Spleen (tissue), 11 donors: ENCODE measurements around the gene HDAC5. TPM values are rescaled to one million over a fixed set of nuclear protein-coding genes. Genes with fewer than 3 reads are reported as not detected.

Experiments
- DNase-seq: peaks from one replicate; pipeline ENCODE4 v3.0.0-alpha.2; 2020
- H3K27ac ChIP-seq, 8 donors: fragments of 200-600 bp; sonication (generic) in 7 of 8; 1 replicate in 4 of 8; 2 replicates in 4 of 8; pipeline versions ENCODE4 v1.5.0 to v1.8.0; 2016 to 2021; ENCODE audit warnings: inconsistent platforms in 4 of 8, mild to moderate bottlenecking in 4 of 8, moderate library complexity in 1 of 8
- H3K27me3 ChIP-seq, 7 donors: fragments of 200-600 bp; sonication (generic) in 6 of 7; replicated peaks in 1 of 7; 1 replicate in 4 of 7; 2 replicates in 3 of 7; pipeline versions ENCODE4 v1.5.0 to v1.8.0; 2016 to 2021; ENCODE audit warnings: inconsistent platforms in 3 of 7, mild to moderate bottlenecking in 1 of 7
- H3K36me3 ChIP-seq, 6 donors: fragments of 200-600 bp; sonication (generic) in 5 of 6; 1 replicate in 4 of 6; 2 replicates in 2 of 6; pipeline versions ENCODE4 v1.5.0 to v1.8.0; 2016 to 2021; ENCODE audit warnings: inconsistent platforms in 2 of 6
- H3K4me1 ChIP-seq, 6 donors: fragments of 200-600 bp; sonication (generic) in 5 of 6; 1 replicate in 3 of 6; 2 replicates in 3 of 6; pipeline versions ENCODE4 v1.5.0 to v1.8.0; 2016 to 2021; ENCODE audit warnings: inconsistent platforms in 3 of 6
- H3K4me3 ChIP-seq, 8 donors: fragments of 200-600 bp; sonication (generic) in 7 of 8; 1 replicate in 4 of 8; 2 replicates in 4 of 8; pipeline versions ENCODE4 v1.5.0 to v1.8.0; 2016 to 2021; ENCODE audit warnings: inconsistent platforms in 4 of 8, mild to moderate bottlenecking in 4 of 8, moderate library complexity in 2 of 8
- H3K9me3 ChIP-seq, 8 donors: fragments of 200-600 bp; sonication (generic) in 7 of 8; 1 replicate in 4 of 8; 2 replicates in 4 of 8; pipeline versions ENCODE4 v1.5.0 to v1.8.0; 2016 to 2021; ENCODE audit warnings: inconsistent platforms in 4 of 8
- POLR2A ChIP-seq, 3 donors: fragments of 450-650 bp; IDR thresholded peaks; one replicate each; pipeline ENCODE4 v1.5.1; 2017; ENCODE audit warnings: antibody characterized with exemption in 3 of 3, mild to moderate bottlenecking in 1 of 3
- POLR2AphosphoS5 ChIP-seq, 3 donors: sonication (generic); formaldehyde crosslinking; IDR thresholded peaks; one replicate each; pipeline ENCODE4 v1.5.1; 2017; ENCODE audit warnings: antibody characterized with exemption in 3 of 3
- WGBS, 5 donors: extraction: QIAGEN DNeasy Blood & Tissue Kit in 3 of 5; methylation state at CpG; one replicate each; pipeline versions ENCODE4 v1.1.5 to v1.1.7; 2013 to 2018; 5-methylcytosine and 5-hydroxymethylcytosine counted together
- intact Hi-C: fragments of 100-400 bp; cut with DNase I; formaldehyde crosslinking; loops from one replicate; pipeline ENCODE4 v1.15.0; 2023; ENCODE audit warnings: low total_unique reads
- polyA plus RNA-seq, 3 donors: library from polyadenylated mRNA; stranded (reverse); fragments of 200-250 nt; gene quantifications; one replicate each; pipeline ENCODE4 v1.2.1, GENCODE V29; 2013
- total RNA-seq, 7 donors: library from RNA; depleted of rRNA in 3 of 7; stranded (reverse); fragments of >200 nt in 3 of 7; fragmentation: NEBNext Ultra II Directional in 4 of 7; extraction: Animal tissue kit (Norgen Biotek cat#: 25700) in 4 of 7; gene quantifications; one replicate each; pipeline versions ENCODE4 v1.1.0 to v1.2.1, GENCODE V29; 2016 to 2021
- TF ChIP-seq, protein P1 (sequence below), 11 experiments: fragments of 200-600 bp in 7 of 11; fragments of 450-650 bp in 4 of 11; sonication (generic) in 4 of 11; IDR thresholded peaks in 8 of 11; conservative IDR thresholded peaks in 3 of 11; 1 replicate in 7 of 11; 2 replicates in 4 of 11; pipeline versions ENCODE4 v1.4.0 to v1.8.0; 2016 to 2021; ENCODE audit warnings: antibody characterized with exemption in 11 of 11, inconsistent platforms in 4 of 11, mild to moderate bottlenecking in 1 of 11
- donor health status: healthy with polysubstance abuse.
- donor health status: DM: no; HTN: no; CAD: no; lungs with moderate emphysema.
- donor health status: DM: no; HTN: no; CAD: no.
- donor health status: Bipolar disorder and iron deficiency.
- donor health status: healthy.
- donor health status: DM: no; HTN: no; CAD: no.
- donor health status: DM: yes; HTN: yes; CAD: no.

HDAC5 gene
- total and polyA plus RNA-seq, 10 donors: 18.5 to 72.9 (median 46.7) TPM

GRCh38 chr17:44083250-44083849 lies 40.1 kb downstream of the HDAC5 start:
- TF ChIP-seq, protein P1, sequence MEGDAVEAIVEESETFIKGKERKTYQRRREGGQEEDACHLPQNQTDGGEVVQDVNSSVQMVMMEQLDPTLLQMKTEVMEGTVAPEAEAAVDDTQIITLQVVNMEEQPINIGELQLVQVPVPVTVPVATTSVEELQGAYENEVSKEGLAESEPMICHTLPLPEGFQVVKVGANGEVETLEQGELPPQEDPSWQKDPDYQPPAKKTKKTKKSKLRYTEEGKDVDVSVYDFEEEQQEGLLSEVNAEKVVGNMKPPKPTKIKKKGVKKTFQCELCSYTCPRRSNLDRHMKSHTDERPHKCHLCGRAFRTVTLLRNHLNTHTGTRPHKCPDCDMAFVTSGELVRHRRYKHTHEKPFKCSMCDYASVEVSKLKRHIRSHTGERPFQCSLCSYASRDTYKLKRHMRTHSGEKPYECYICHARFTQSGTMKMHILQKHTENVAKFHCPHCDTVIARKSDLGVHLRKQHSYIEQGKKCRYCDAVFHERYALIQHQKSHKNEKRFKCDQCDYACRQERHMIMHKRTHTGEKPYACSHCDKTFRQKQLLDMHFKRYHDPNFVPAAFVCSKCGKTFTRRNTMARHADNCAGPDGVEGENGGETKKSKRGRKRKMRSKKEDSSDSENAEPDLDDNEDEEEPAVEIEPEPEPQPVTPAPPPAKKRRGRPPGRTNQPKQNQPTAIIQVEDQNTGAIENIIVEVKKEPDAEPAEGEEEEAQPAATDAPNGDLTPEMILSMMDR (IDR thresholded peaks at IDR 0.05 in 8 of 11, conservative IDR thresholded peaks at IDR 0.05 in 3 of 11): no peak
- TF ChIP-seq POLR2A (IDR thresholded peaks at IDR 0.05) (no peak), POLR2AphosphoS5 (IDR thresholded peaks at IDR 0.05) (peak in 2 of 3 donors; percentile 16 to 50)
- Histone ChIP-seq H3K27ac (no peak overlapping the region), H3K36me3 (peaks cover 0 to 100% (median 78%) of the 10 kb centered on the region in 6 donors), H3K9me3 (no peaks in the 10 kb centered on the region), H3K4me1 (peaks cover 0 to 11% (median 0%) of the 10 kb centered on the region in 6 donors), H3K27me3 (no peaks in the 10 kb centered on the region), H3K4me3 (no peak overlapping the region)
- intact Hi-C loops: no loop called here
- 81 to 97% (median 91%) methylated on average over 3 to 12 of the region's 12 CpGs for WGBS, 5 donors
- no peak for DNase-seq

GRCh38 chr17:44082256-44082927 lies 41.0 kb downstream of the HDAC5 start:
- Histone ChIP-seq H3K4me1 (peaks cover 0 to 21% (median 4%) of the 10 kb centered on the region in 6 donors), H3K27me3 (no peaks in the 10 kb centered on the region), H3K4me3 (no peak overlapping the region), H3K27ac (no peak overlapping the region), H3K36me3 (peaks cover 0 to 100% (median 78%) of the 10 kb centered on the region in 6 donors), H3K9me3 (no peaks in the 10 kb centered on the region)
- intact Hi-C loops: no loop called here
- 81 to 87% (median 85%) methylated on average over 21 of the region's 21 CpGs for WGBS, 5 donors
- no peak for DNase-seq
- TF ChIP-seq POLR2AphosphoS5 (IDR thresholded peaks at IDR 0.05) (peak in 1 of 3 donors; percentile 22), POLR2A (IDR thresholded peaks at IDR 0.05) (no peak)

- H3K4me3 ChIP-seq: no peak overlapping the region
- no peak for DNase-seq
- intact Hi-C loops: no loop called here
- TF ChIP-seq POLR2AphosphoS5 (IDR thresholded peaks at IDR 0.05) (no peak), POLR2A (IDR thresholded peaks at IDR 0.05) (no peak)
- TF ChIP-seq, protein P1 (IDR thresholded peaks at IDR 0.05 in 8 of 11, conservative IDR thresholded peaks at IDR 0.05 in 3 of 11): no peak
- no peak overlapping the region for H3K27ac ChIP-seq
- no peaks in the 10 kb centered on the region for H3K9me3 ChIP-seq
- 93 to 98% (median 97%) methylated on average over 3 of the region's 3 CpGs for WGBS, 5 donors
- H3K36me3 ChIP-seq: peaks cover 0 to 100% (median 80%) of the 10 kb centered on the region in 6 donors
- H3K4me1 ChIP-seq: peaks cover 0 to 28% (median 10%) of the 10 kb centered on the region in 6 donors
- no peaks in the 10 kb centered on the region for H3K27me3 ChIP-seq
Measured at GRCh38 chr17:44081681-44082080, 41.8 kb downstream of the HDAC5 start.

- TF ChIP-seq POLR2A (IDR thresholded peaks at IDR 0.05) (no peak), POLR2AphosphoS5 (IDR thresholded peaks at IDR 0.05) (peak in 1 of 3 donors; percentile 32)
- TF ChIP-seq, protein P1 (IDR thresholded peaks at IDR 0.05 in 8 of 11, conservative IDR thresholded peaks at IDR 0.05 in 3 of 11): no peak
- H3K27ac ChIP-seq: peak overlapping the region in 2 of 8 donors; percentile 2 to 33
- no peaks in the 10 kb centered on the region for H3K9me3 ChIP-seq
- WGBS, 5 donors: 80 to 84% (median 81%) methylated on average over 18 of the region's 18 CpGs
- H3K4me3 ChIP-seq: no peak overlapping the region
- H3K4me1 ChIP-seq: peaks cover 0 to 40% (median 15%) of the 10 kb centered on the region in 6 donors
- DNase-seq: no peak
- H3K36me3 ChIP-seq: peaks cover 0 to 100% (median 86%) of the 10 kb centered on the region in 6 donors
- no peaks in the 10 kb centered on the region for H3K27me3 ChIP-seq
- intact Hi-C loops: no loop called here
Measured at GRCh38 chr17:44079877-44080821, 43.3 kb downstream of the HDAC5 start.
